ENCODE measurements around the gene ORM1.

Gene ORM1

GRCh38 chr9:114288193-114289091, 34.5 kb upstream of the ORM1 start:
- DNase-seq: no peak

- DNase-seq: no peak
These were observed 33.8 kb upstream of the ORM1 start for GRCh38 chr9:114289106-114289505.

- DNase-seq: no peak
These were observed 33.1 kb upstream of the ORM1 start for GRCh38 chr9:114289571-114290481.

GRCh38 chr9:114290561-114290986, 32.3 kb upstream of the ORM1 start:
- no peak for DNase-seq

- peak; percentile 9 for DNase-seq
These were observed 31.8 kb upstream of the ORM1 start for GRCh38 chr9:114291064-114291474.

- no peak for DNase-seq
These were observed 30.9 kb upstream of the ORM1 start for GRCh38 chr9:114291886-114292590.

GRCh38 chr9:114294664-114295063, 28.2 kb upstream of the ORM1 start:
- DNase-seq: no peak

- DNase-seq: no peak
These were observed 26.6 kb upstream of the ORM1 start for GRCh38 chr9:114296338-114296737.

- no peak for DNase-seq
These were observed 23.4 kb upstream of the ORM1 start for GRCh38 chr9:114299286-114300152.

- DNase-seq: no peak
These were observed 22.6 kb upstream of the ORM1 start for GRCh38 chr9:114300153-114300845.

- DNase-seq: no peak
These were observed 21.8 kb upstream of the ORM1 start for GRCh38 chr9:114300846-114301797.

GRCh38 chr9:114301798-114302565, 20.9 kb upstream of the ORM1 start:
- no peak for DNase-seq

GRCh38 chr9:114302727-114303126, 20.2 kb upstream of the ORM1 start:
- DNase-seq: no peak

GRCh38 chr9:114303571-114303970, 19.3 kb upstream of the ORM1 start:
- no peak for DNase-seq

GRCh38 chr9:114303977-114304376, 18.9 kb upstream of the ORM1 start:
- no peak for DNase-seq

GRCh38 chr9:114304416-114305188, 18.3 kb upstream of the ORM1 start:
- DNase-seq: no peak

- DNase-seq: no peak
These were observed 15.0 kb upstream of the ORM1 start for GRCh38 chr9:114307899-114308267.

- DNase-seq: no peak
These were observed 14.4 kb upstream of the ORM1 start for GRCh38 chr9:114308361-114308950.
